Activated gamma-delta T cell treated with Interleukin-2 at 50 U/mL for 16 hours (primary cell): ENCODE results near the gene IPO5.

Experiments
- DNase-seq: peaks from one replicate; pipeline ENCODE4 v3.0.0-alpha.2; 2020

Gene IPO5

GRCh38 chr13:98066636-98067035 lies 113.2 kb downstream of the IPO5 start:
- DNase-seq, result no peak

- DNase-seq, result no peak
Observed at GRCh38 chr13:98068521-98068920, 115.0 kb downstream of the IPO5 start.

GRCh38 chr13:98069985-98070384 lies 116.5 kb downstream of the IPO5 start:
- DNase-seq, result no peak

GRCh38 chr13:98071316-98071715 lies 117.8 kb downstream of the IPO5 start:
- DNase-seq, result no peak

GRCh38 chr13:98072476-98072875 lies 119.0 kb downstream of the IPO5 start:
- no peak for DNase-seq
